Fibroblast of the aortic adventitia (primary cell): ENCODE data around the gene PCDH10. TPM values are rescaled to one million over a fixed set of nuclear protein-coding genes. Genes with fewer than 3 reads are reported as not detected.

Source experiments
- DNase-seq: peaks from one replicate; pipeline ENCODE4 v3.0.0-alpha.2; 2010; ENCODE audit warnings: low read depth
- H3K4me3 ChIP-seq: 2 replicates; pipeline ENCODE4 v1.5.1; 2011; ENCODE audit warnings: low read depth, mild to moderate bottlenecking, control low read depth, low read length, moderate library complexity
- CTCF ChIP-seq: IDR thresholded peaks from 2 replicates; pipeline ENCODE4 v1.5.1; 2011; ENCODE audit warnings: mild to moderate bottlenecking, low read length, control low read depth, inconsistent platforms; ENCODE audit not compliant: insufficient read depth
- total RNA-seq: library from RNA; depleted of rRNA; stranded (reverse); fragments of >200 nt; gene quantifications from 2 replicates; pipeline ENCODE4 v1.2.3, GENCODE V29; 2012; ENCODE audit warnings: low replicate concordance

Gene PCDH10
- total RNA-seq, result 6.8 and 16.9 TPM in 2 replicates

GRCh38 chr4:133148690-133149363, at the start of gene PCDH10:
Gene PCDH10, plus strand, starts transcription at chr4:133149294. Its CDS starts 847 bp downstream, at chr4:133150141.
- peak; percentile 88 for DNase-seq
- TF ChIP-seq CTCF, result no peak
- peak within 1 kb of the TSS; percentile 68 for H3K4me3 ChIP-seq

- TF ChIP-seq CTCF, result no peak
- DNase-seq, result no peak
- H3K4me3 ChIP-seq, result no peak overlapping the region
Measured at GRCh38 chr4:133102043-133102442, 47.1 kb upstream of the PCDH10 start.

- no peak overlapping the region for H3K4me3 ChIP-seq
- DNase-seq, result no peak
Measured at GRCh38 chr4:133102612-133103409, 46.3 kb upstream of the PCDH10 start.

GRCh38 chr4:133112641-133113040, 36.5 kb upstream of the PCDH10 start:
- no peak for DNase-seq
- H3K4me3 ChIP-seq, result no peak overlapping the region
- TF ChIP-seq CTCF, result no peak

More at GRCh38 chr4:133102612-133103409, 46.3 kb upstream of the PCDH10 start:
- no peak for TF ChIP-seq CTCF

GRCh38 chr4:133124746-133125145, 24.3 kb upstream of the PCDH10 start:
- no peak for TF ChIP-seq CTCF
- no peak overlapping the region for H3K4me3 ChIP-seq
- DNase-seq, result no peak

- TF ChIP-seq CTCF, result no peak
- no peak overlapping the region for H3K4me3 ChIP-seq
- no peak for DNase-seq
Measured at GRCh38 chr4:133127500-133127899, 21.6 kb upstream of the PCDH10 start.
